Upper lobe of left lung (tissue), 6 donors: Measurements from ENCODE around the gene VPS13D. TPM values are rescaled to one million over a fixed set of nuclear protein-coding genes. Genes with fewer than 3 reads are reported as not detected.

ENCODE experiments used
- ATAC-seq, 2 donors: fragments of 200-7000 bp; cut with Tn5 transposase; one replicate each; pipeline ENCODE4 v1.9.1; 2022; ENCODE audit warnings: mild to moderate bottlenecking in 2 of 2, moderate library complexity in 2 of 2; ENCODE audit not compliant: low FRiP score in 2 of 2
- DNase-seq, 2 donors: peaks; one replicate each; pipeline ENCODE4 v3.0.0-alpha.2; 2019 to 2020
- H3K27ac ChIP-seq, 4 donors: fragments of 200-600 bp; sonication (generic); one replicate each; pipeline ENCODE4 v1.5.1; 2016 to 2019
- H3K27me3 ChIP-seq, 4 donors: fragments of 200-600 bp; sonication (generic); one replicate each; pipeline ENCODE4 v1.5.1; 2017 to 2019
- H3K36me3 ChIP-seq, 4 donors: fragments of 200-600 bp; sonication (generic); one replicate each; pipeline ENCODE4 v1.5.1; 2016 to 2019
- H3K4me1 ChIP-seq, 4 donors: fragments of 200-600 bp; sonication (generic); one replicate each; pipeline ENCODE4 v1.5.1; 2018 to 2019
- H3K4me3 ChIP-seq, 4 donors: fragments of 200-600 bp; sonication (generic); one replicate each; pipeline ENCODE4 v1.5.1; 2017 to 2019; ENCODE audit warnings: mild to moderate bottlenecking in 2 of 4, moderate library complexity in 1 of 4
- H3K9me3 ChIP-seq, 4 donors: fragments of 200-600 bp; sonication (generic); one replicate each; pipeline ENCODE4 v1.5.1; 2018 to 2019
- EP300 ChIP-seq, 4 donors: sonication (generic); formaldehyde crosslinking; IDR thresholded peaks; one replicate each; pipeline ENCODE4 v1.5.1; 2017; ENCODE audit warnings: antibody characterized with exemption in 4 of 4, control low read depth in 2 of 4
- POLR2A ChIP-seq, 4 donors: fragments of 450-650 bp; IDR thresholded peaks; one replicate each; pipeline ENCODE4 v1.5.1; 2016 to 2017; ENCODE audit warnings: antibody characterized with exemption in 4 of 4, mild to moderate bottlenecking in 2 of 4
- POLR2AphosphoS5 ChIP-seq, 2 donors: sonication (generic); formaldehyde crosslinking; IDR thresholded peaks; one replicate each; pipeline ENCODE4 v1.5.1; 2017; ENCODE audit warnings: antibody characterized with exemption in 2 of 2
- WGBS, 2 donors: methylation state at CpG; one replicate each; pipeline ENCODE4 v1.1.5; 2017 to 2018; 5-methylcytosine and 5-hydroxymethylcytosine counted together
- total RNA-seq, 6 donors: library from RNA; depleted of rRNA in 4 of 6; stranded (reverse); fragments of >200 nt in 4 of 6; gene quantifications; one replicate each; pipeline versions ENCODE4 v1.1.0 to v1.2.1, GENCODE V29; 2016 to 2021
- TF ChIP-seq, protein P1 (sequence below), 6 experiments: fragments of 450-650 bp in 4 of 6; fragments of 200-600 bp in 2 of 6; sonication (generic) in 2 of 6; IDR thresholded peaks; one replicate each; pipeline ENCODE4 v1.5.1; 2016 to 2019; ENCODE audit warnings: antibody characterized with exemption in 6 of 6
- donor health status: DM: no; HTN: no; CAD: no; lungs with moderate emphysema.
- donor health status: DM: no; HTN: yes; CAD: no; lungs with severe emphysema.

Gene VPS13D
- total RNA-seq, 6 donors from 2014 or later = 54.9 to 181 (median 87.9) TPM

GRCh38 chr1:12182410-12182984 lies 47.3 kb upstream of the VPS13D start:
- DNase-seq = no peak
- 56 to 66% methylated on average over 3 to 4 of the region's 4 CpGs for WGBS, 2 donors
- H3K4me3 ChIP-seq = no peak overlapping the region
- no peak for TF ChIP-seq POLR2AphosphoS5 (IDR thresholded peaks at IDR 0.05)
- no peak for TF ChIP-seq POLR2A (IDR thresholded peaks at IDR 0.05)
- no peak for TF ChIP-seq EP300 (IDR thresholded peaks at IDR 0.05)
- TF ChIP-seq, protein P1, sequence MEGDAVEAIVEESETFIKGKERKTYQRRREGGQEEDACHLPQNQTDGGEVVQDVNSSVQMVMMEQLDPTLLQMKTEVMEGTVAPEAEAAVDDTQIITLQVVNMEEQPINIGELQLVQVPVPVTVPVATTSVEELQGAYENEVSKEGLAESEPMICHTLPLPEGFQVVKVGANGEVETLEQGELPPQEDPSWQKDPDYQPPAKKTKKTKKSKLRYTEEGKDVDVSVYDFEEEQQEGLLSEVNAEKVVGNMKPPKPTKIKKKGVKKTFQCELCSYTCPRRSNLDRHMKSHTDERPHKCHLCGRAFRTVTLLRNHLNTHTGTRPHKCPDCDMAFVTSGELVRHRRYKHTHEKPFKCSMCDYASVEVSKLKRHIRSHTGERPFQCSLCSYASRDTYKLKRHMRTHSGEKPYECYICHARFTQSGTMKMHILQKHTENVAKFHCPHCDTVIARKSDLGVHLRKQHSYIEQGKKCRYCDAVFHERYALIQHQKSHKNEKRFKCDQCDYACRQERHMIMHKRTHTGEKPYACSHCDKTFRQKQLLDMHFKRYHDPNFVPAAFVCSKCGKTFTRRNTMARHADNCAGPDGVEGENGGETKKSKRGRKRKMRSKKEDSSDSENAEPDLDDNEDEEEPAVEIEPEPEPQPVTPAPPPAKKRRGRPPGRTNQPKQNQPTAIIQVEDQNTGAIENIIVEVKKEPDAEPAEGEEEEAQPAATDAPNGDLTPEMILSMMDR (IDR thresholded peaks at IDR 0.05) = no peak
- H3K27me3 ChIP-seq = no peaks in the 10 kb centered on the region
- H3K9me3 ChIP-seq = no peaks in the 10 kb centered on the region
- peaks cover 89 to 100% (median 92%) of the 10 kb centered on the region in 4 donors for H3K4me1 ChIP-seq
- ATAC-seq = no peak
- H3K27ac ChIP-seq = peak overlapping the region; percentile 61 to 97 (median 95)
- H3K36me3 ChIP-seq = no peaks in the 10 kb centered on the region

DNA sequence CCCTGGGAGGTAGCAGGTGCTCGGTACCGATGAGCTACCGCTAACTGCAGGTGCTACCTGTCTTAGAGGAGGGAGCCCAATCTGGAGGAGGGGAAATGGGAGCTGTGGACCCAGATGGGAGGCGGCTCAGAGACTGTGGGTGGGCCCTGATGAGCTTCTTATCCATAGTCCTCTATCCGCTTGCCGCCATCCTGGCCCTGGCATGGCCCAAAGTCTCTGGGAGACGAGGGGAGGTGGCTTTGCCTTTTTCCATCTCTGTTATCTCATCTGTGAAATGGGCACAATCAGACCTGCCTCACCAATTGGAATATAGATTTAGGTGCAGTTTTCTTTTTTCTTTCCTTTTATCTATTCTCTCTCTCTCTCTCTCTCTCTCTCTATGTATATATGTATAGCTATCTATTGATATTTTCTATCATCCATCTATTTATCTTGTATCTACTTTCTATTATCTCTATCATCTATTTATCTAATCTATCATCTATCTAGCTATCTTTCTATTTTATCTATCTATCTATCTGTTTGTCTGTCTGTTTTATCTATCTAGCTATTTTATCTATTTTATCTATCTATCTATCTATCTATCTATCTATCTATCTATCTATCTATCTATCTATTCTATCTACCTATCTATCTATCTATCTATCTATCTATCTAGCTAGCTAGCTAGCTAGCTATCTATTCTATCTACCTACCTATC lies 46.6 kb upstream of the VPS13D start:
- TF ChIP-seq, protein P1 (IDR thresholded peaks at IDR 0.05) = no peak
- TF ChIP-seq POLR2AphosphoS5 (IDR thresholded peaks at IDR 0.05) = no peak
- TF ChIP-seq EP300 (IDR thresholded peaks at IDR 0.05) = no peak
- no peak for TF ChIP-seq POLR2A (IDR thresholded peaks at IDR 0.05)
- Histone ChIP-seq H3K4me1 (peaks cover 86 to 100% (median 91%) of the 10 kb centered on the region in 4 donors), H3K9me3 (no peaks in the 10 kb centered on the region), H3K4me3 (no peak overlapping the region), H3K36me3 (no peaks in the 10 kb centered on the region), H3K27me3 (no peaks in the 10 kb centered on the region), H3K27ac (peak overlapping the region; percentile 89 to 97 (median 95))
- WGBS, 2 donors = 84 to 89% methylated on average over 7 of the region's 7 CpGs
- no peak for ATAC-seq
- no peak for DNase-seq

- WGBS, 2 donors = 6 to 17% methylated on average over 4 to 9 of the region's 10 CpGs
- H3K4me3 ChIP-seq = peak overlapping the region in 3 of 4 donors; percentile 0 to 30 (median 5)
Measured at GRCh38 chr1:12184008-12184681, 45.7 kb upstream of the VPS13D start.

GRCh38 chr1:12185036-12185917 lies 44.6 kb upstream of the VPS13D start:
- H3K27me3 ChIP-seq = no peaks in the 10 kb centered on the region
- H3K4me1 ChIP-seq = peaks cover 75 to 90% (median 81%) of the 10 kb centered on the region in 4 donors
- H3K36me3 ChIP-seq = peaks cover 0 to 10% (median 0%) of the 10 kb centered on the region in 4 donors
- ATAC-seq (no peak), DNase-seq (no peak)
- no peaks in the 10 kb centered on the region for H3K9me3 ChIP-seq
- TF ChIP-seq POLR2A (IDR thresholded peaks at IDR 0.05) = no peak
- TF ChIP-seq, protein P1 (IDR thresholded peaks at IDR 0.05) = no peak
- WGBS, 2 donors = 38 to 49% methylated on average over 7 to 16 of the region's 19 CpGs
- peak overlapping the region; percentile 89 to 97 (median 95) for H3K27ac ChIP-seq
- H3K4me3 ChIP-seq = peak overlapping the region in 3 of 4 donors; percentile 0 to 30 (median 5)

More at GRCh38 chr1:12184008-12184681, 45.7 kb upstream of the VPS13D start:
- TF ChIP-seq, protein P1 (IDR thresholded peaks at IDR 0.05) = peak; percentile 17 to 64 (median 40)
- TF ChIP-seq EP300 (IDR thresholded peaks at IDR 0.05) (peak in 2 of 4 donors; percentile 7 to 44), POLR2AphosphoS5 (IDR thresholded peaks at IDR 0.05) (peak; percentile 70 to 83), POLR2A (IDR thresholded peaks at IDR 0.05) (peak in 2 of 4 donors; percentile 37 to 79)
- ATAC-seq (peak; percentile 82 to 87), DNase-seq (peak in 1 of 2 donors; percentile 87)
- Histone ChIP-seq H3K4me1 (peaks cover 86 to 100% (median 90%) of the 10 kb centered on the region in 4 donors), H3K27me3 (no peaks in the 10 kb centered on the region), H3K9me3 (no peaks in the 10 kb centered on the region), H3K27ac (peak overlapping the region; percentile 89 to 97 (median 95)), H3K36me3 (peaks cover 0 to 6% (median 0%) of the 10 kb centered on the region in 4 donors)
